GM12873 (cell line): Measurements from ENCODE around the gene PLP1.

Experiments used
- TF ChIP-seq, protein P1 (sequence below): IDR thresholded peaks from 2 replicates; pipeline ENCODE4 v1.5.1; 2012; ENCODE audit warnings: low read depth, mild to moderate bottlenecking, moderate library complexity, low read length, control low read depth; ENCODE audit not compliant: insufficient read depth; ENCODE audit errors: missing control alignments

The PLP1 gene

DNA sequence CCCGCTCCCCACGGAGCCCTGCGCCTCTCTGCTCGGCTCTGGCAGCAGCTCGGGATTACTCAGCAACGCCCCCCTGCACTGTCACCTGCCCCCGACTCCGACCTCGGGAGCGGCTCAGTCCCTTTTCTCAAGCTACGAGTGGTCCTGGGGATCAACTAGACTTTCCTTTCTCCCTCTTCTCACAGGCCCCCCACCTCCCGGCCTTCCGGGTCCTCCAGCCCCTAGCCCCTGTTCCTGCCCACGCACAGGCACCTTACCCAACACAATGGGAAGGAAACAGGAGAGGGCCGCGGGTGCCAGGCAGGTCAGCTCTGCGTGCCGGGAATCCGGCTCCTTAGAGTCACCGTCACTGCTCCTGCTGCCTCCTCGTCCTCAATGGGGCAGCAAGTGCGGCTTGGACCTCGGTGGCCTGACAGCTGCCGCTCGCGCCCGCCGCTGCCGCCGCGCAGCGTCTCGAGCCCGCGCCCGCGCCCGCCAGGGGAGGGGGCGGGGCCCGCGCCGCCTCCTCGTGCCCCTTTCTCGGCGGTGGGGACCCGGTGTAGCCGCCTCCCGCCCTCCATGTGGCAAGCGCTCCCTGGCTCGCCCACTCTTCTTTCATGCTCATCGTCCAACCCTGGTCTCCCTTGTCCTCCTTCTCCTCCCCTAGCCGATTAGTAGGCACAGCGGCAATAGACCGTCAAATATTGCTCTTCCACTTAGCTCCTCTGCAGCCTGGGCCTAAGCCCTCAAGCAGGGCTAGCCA is 55.3 kb downstream of the PLP1 start, which contains the start of gene RAB9B:
Gene RAB9B (minus strand): TSS at position 455 of the 742 bp plus-strand sequence. CDS start 6,473 bp downstream, outside the sequence.
- TF ChIP-seq, protein P1, sequence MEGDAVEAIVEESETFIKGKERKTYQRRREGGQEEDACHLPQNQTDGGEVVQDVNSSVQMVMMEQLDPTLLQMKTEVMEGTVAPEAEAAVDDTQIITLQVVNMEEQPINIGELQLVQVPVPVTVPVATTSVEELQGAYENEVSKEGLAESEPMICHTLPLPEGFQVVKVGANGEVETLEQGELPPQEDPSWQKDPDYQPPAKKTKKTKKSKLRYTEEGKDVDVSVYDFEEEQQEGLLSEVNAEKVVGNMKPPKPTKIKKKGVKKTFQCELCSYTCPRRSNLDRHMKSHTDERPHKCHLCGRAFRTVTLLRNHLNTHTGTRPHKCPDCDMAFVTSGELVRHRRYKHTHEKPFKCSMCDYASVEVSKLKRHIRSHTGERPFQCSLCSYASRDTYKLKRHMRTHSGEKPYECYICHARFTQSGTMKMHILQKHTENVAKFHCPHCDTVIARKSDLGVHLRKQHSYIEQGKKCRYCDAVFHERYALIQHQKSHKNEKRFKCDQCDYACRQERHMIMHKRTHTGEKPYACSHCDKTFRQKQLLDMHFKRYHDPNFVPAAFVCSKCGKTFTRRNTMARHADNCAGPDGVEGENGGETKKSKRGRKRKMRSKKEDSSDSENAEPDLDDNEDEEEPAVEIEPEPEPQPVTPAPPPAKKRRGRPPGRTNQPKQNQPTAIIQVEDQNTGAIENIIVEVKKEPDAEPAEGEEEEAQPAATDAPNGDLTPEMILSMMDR, result no peak

DNA sequence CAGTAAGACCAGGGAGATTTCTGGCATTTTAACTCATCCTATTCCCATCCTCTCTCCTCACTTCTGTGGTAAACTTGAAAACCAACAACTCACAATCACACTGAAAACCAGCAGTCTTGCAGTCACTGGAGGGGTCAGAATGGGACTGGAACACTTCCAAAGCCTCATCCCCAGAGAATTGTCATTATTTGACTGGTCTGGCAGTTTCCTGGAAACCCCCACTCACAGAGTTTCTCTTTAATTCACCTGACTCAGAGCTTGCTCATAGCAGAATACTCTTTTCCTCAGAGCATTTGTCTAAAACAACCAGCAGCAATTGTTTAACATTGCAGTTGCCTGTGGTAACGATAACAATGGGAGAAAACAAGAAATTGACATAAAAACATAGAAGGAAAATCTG is 62.8 kb downstream of the PLP1 start:
- TF ChIP-seq, protein P1, result no peak
